HG03442 (cell line): ENCODE results near the gene RAD51B.

ENCODE experiments used
- ATAC-seq: cut with Tn5 transposase; IDR thresholded peaks from one replicate; pipeline ENCODE4 v1.9.1; 2021; ENCODE audit warnings: mild to moderate bottlenecking, moderate library complexity; ENCODE audit not compliant: unreplicated experiment

The RAD51B gene

DNA sequence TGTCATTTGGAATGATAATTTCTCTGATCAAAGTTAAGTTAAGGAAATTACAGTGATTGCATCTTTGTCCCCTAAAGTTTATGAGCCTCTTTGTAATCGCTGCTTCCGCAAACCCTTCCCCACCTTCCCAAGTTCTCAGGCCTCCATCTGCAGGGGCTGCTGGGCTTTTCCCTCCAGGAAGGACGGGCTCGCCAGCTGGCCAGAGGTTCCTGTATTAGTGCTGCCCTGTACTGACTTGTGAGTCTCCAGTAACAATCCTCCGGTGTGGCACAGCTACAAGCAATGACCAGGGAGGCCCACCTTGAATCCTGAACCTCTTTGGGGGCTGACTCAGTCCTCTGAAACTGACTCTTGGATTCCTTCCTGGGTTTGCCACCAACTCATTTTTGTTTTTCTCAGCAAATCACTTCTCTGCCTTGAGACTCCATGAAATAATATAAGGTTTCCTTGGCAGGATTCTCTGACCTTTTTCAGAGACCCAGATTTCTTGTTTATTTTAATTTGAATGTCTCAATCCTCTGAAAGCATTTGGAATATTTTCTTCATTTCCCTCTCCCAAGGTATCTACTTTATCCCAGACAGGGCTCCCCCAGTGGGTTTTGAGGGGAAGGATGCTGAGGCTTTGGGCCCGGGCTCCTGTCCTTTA, 574.7 kb downstream of the RAD51B start:
- no peak for ATAC-seq

- no peak for ATAC-seq
These were observed 575.2 kb downstream of the RAD51B start for GRCh38 chr14:68394764-68395143.

DNA sequence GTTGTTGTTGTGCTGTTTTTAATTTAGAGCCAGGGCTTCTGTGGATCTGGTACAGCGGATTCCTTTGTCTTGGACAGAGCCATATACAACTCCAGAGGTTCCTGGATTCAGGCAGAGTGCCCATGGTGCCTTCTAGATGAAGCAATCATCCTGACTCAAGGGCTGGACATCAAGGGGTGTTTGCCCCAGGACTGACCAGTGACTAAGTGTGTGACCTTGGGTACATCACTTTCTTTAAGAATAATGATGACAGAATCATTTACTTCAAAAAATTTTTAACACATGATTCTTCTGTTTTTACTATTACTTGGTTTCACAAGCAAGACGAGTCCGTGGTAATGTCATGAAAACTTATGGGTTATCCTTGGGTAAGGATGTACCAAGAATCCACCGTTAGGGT, 576.0 kb downstream of the RAD51B start:
- ATAC-seq: no peak

DNA sequence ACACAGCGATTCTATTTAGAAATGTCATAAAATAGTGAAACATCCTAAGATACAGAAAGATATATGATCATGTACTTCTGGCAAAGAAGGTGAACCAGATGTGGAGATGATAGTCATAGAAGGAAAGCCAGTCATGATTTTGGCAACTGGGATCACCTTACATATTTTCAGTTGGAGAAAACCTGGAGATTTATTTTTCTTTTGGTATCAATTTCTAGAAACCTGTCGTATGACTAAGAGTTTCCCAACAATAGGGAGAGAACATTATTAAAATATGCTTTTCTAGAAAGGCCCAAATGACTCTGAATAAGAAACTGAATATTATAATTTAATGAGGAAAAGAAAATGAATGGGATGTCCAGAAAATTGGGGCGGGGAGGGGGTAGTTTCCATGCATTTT, 576.9 kb downstream of the RAD51B start:
- ATAC-seq: no peak

DNA sequence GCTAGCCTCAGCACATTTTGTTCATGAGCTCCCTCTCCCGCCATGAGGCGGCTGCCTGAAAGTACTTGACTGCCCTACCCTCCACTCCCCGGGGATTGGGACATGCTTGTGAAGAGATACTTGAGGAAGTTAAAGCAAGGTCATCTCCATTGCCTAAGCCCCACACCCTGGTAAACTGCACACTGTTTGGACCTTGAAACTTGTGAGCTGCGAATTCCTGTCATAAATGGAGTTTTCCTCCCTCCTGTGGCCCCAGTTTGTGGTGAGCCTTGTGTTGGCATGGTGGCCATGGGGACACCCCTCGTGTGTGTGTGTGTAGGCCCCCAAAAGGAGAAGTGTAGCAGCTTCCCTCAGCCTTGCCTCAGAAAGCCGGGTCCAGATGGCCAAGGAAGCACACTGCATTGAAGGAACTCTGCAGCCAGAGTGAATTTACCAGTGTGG, 577.8 kb downstream of the RAD51B start:
- no peak for ATAC-seq

- ATAC-seq: no peak
These were observed 578.2 kb downstream of the RAD51B start for GRCh38 chr14:68397822-68398221.

DNA sequence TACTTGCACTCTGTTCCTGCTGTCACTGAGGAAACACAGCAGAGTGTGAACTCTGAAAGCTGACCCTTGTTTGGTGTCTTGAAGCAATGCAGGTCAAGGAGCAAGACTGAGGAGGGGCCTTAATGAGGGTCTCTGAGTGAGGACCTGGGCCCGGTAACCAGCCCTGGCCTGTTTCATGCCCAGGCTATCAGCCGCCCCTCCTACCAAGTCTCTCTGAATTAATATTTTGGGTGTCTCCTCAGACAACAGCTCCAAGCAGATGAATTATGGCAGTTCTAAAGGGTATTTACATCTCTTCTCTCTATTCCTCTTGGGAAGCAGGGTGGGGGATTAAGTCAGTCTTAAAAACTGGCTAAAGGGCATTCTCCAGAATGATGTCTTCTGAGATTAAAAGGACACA, 578.8 kb downstream of the RAD51B start:
- no peak for ATAC-seq

DNA sequence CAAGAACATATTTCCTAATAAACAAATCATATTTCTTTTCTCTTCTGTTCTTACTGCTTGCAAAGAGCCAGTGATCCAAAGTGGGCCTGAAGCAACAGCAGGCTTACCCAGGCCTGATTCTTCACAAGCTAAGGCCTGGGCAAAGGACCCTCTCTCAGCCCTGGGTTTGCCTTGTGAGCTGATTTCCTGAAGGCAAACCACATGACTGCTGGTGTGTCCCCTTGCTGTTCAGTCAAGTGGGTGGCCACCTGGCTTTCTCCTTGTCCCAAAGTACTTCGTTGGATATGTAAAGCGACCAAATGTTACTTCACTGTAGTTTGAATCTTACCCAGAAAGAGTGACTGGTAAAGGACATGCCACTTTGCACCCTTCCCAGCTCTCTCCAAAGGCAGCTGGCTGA, 580.4 kb downstream of the RAD51B start:
- no peak for ATAC-seq

- no peak for ATAC-seq
These were observed 581.7 kb downstream of the RAD51B start for GRCh38 chr14:68401317-68401716.

- ATAC-seq: peak; percentile 57
These were observed 582.3 kb downstream of the RAD51B start for GRCh38 chr14:68401855-68402254.

DNA sequence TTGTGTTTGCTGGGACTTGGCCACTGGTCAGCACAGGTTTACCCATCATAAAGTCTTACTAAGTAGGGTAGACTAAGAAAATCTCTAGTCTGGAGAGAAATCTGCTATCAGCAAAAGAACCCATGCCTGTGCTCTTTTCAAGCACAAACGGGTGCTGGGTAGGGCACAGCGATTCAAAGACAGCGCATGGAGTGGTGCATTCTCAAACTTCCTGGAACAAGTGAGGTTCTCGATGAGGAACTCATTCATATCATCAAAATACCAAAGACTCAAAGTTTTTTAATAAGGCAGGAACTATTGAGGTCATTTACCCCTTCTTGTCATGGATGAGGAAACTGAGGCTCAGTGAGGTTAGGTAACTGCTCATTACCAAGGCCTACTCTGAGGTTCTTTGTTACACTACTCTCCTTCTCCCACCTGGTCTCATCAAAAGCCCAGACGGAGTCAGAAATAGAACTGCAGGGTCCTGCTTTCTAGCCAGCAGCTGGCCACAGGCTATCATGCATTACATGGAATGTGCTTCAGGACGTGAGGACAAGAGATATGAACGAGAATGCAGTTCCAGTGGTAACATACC, 583.0 kb downstream of the RAD51B start:
- no peak for ATAC-seq

- no peak for ATAC-seq
These were observed 583.9 kb downstream of the RAD51B start for GRCh38 chr14:68403191-68404145.

- no peak for ATAC-seq
These were observed 584.6 kb downstream of the RAD51B start for GRCh38 chr14:68404146-68404527.

DNA sequence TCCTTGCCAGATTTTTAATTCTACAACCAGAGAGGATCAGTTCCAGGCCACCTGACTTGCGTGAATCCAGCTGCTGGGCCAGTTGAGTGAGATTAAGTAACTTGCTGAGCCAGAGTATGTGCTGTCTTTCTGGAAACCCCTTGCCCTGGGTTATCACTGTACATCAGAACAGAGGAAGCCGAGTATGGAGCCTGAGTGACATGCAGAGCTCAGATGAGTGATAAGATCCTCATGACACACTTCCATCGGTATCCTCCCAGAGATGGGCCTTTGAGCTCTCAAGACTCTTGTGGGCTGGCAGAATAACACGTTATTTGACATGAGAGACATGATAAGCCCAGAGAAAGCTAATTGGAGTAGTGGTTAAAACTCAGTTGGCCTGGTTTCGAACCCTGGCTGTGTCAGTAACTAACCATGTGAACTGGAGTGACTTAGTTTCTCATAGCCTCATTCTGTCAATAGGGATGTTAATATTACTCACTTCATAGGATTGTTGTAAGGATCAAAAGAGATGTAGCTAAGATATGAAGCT, 585.1 kb downstream of the RAD51B start:
- no peak for ATAC-seq

GRCh38 chr14:68405961-68406360, 586.4 kb downstream of the RAD51B start:
- ATAC-seq: no peak

- ATAC-seq: no peak
These were observed 587.7 kb downstream of the RAD51B start for GRCh38 chr14:68407285-68407684.

DNA sequence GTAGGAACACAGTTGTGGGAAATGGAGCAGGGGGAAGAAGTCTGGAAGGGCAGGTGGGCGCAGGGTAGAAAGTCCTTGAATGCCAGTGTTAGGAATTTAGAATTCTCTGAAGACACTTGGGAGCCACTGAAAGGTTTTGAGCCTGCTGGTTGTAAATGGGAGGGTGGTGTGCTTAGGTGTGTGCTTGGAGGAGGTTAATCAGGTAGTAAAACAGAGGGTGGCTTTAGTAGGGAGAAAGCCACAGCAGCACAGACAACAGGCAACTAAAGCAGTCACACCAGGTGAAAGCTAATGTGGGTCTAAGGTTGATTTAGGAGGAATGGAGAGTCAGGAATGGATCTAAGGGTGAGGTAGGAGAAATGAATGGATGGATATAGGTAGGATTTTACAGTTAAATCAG, 588.2 kb downstream of the RAD51B start:
- no peak for ATAC-seq

DNA sequence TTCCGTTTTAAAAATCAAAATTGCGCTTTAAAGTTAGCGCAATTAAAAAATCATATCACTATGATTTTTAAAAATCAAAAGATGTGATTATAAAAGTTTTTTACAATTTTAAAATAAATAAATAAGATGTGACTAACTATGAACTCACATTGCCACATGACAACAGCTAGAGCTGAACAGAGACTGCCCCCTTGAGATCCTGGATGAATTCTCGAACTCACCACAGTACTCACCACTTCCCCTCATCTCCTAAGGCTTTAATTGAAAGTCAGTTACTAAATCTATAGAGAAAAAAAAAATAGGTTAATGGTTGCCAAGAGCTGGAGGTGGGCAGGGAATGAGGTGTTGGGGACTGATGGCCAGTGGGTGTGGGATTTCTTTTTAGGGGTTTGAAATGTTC, 589.1 kb downstream of the RAD51B start:
- ATAC-seq: no peak

DNA sequence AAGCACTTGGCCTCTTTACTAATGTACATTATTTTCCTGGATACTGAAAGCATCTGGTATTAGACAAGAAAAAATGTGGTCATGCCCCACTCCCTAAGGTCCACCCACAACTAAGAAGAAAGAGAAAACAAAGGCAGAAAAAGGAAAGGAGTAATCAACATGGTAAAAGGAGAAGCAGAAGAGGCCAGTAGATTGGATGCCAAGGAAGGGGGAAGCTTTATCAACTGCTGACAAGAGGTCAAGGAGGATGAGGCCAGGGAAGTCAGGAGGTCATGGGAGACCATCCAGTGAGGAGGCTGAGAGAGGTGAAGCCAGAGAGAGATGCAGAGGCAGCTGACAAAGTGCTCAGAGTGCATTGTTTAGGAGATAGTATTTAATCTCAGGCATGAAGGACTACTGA, 589.8 kb downstream of the RAD51B start:
- ATAC-seq: no peak

- ATAC-seq: no peak
These were observed 593.2 kb downstream of the RAD51B start for GRCh38 chr14:68412505-68413465.

DNA sequence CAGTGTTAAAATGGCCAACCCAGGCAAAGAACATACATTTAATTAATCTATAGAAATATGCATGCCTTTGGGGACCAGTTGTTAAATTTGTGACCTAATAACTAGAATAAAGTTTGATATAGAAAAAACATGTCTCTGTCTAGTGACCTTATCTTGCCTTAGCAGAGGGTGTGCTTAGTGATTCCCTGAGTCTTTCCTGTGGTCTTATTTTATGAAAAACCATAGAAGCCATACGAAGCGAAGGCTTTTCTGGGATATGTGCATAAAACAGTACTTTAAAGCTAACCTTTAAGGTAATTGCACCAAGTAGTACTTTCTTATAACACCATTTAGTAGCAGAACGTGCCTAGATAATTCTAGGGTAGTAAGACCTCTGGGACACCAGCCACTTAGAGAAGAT, 593.9 kb downstream of the RAD51B start:
- no peak for ATAC-seq
